ENCODE data around the gene SLIT3. TPM values are rescaled to one million over a fixed set of nuclear protein-coding genes. Genes with fewer than 3 reads are reported as not detected.

Gene SLIT3
- total and polyA plus RNA-seq, 9 of the 15 experiments (the other 6 are each of a cell fraction or from before 2014, with no cell fraction given) = 0.01 to 0.04 TPM; not detected in 7

GRCh38 chr5:169204788-169205400 lies 96.0 kb downstream of the SLIT3 start (continued):
- no peak for TF ChIP-seq KLF10 (CRISPR knock-in tag; IDR thresholded peaks at IDR 0.05)
- TF ChIP-seq, protein P1, sequence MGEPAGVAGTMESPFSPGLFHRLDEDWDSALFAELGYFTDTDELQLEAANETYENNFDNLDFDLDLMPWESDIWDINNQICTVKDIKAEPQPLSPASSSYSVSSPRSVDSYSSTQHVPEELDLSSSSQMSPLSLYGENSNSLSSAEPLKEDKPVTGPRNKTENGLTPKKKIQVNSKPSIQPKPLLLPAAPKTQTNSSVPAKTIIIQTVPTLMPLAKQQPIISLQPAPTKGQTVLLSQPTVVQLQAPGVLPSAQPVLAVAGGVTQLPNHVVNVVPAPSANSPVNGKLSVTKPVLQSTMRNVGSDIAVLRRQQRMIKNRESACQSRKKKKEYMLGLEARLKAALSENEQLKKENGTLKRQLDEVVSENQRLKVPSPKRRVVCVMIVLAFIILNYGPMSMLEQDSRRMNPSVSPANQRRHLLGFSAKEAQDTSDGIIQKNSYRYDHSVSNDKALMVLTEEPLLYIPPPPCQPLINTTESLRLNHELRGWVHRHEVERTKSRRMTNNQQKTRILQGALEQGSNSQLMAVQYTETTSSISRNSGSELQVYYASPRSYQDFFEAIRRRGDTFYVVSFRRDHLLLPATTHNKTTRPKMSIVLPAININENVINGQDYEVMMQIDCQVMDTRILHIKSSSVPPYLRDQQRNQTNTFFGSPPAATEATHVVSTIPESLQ (CRISPR knock-in tag; IDR thresholded peaks at IDR 0.05) = no peak
- TF ChIP-seq ZNF217 (CRISPR knock-in tag; IDR thresholded peaks at IDR 0.05) = no peak
- no peak for TF ChIP-seq FOXA1 (IDR thresholded peaks at IDR 0.05; ENCODE audit: borderline replicate concordance)
- TF ChIP-seq ZNF175 (CRISPR knock-in tag; IDR thresholded peaks at IDR 0.05; ENCODE audit: low read depth) = no peak
- no peak for TF ChIP-seq L3MBTL2 (IDR thresholded peaks at IDR 0.05)
- no peak for TF ChIP-seq SRSF9 (IDR thresholded peaks at IDR 0.05; ENCODE audit: borderline replicate concordance, low read depth, low read length)
- TF ChIP-seq XRCC5 (IDR thresholded peaks at IDR 0.05; ENCODE audit: low read depth, low read length) = no peak
- no peak for TF ChIP-seq MYBL2 (IDR thresholded peaks at IDR 0.05; ENCODE audit: low read depth)
- no peak for TF ChIP-seq MYBL2 (CRISPR knock-in tag; IDR thresholded peaks at IDR 0.05; ENCODE audit: borderline replicate concordance)
- TF ChIP-seq SRSF7 (optimal IDR thresholded peaks at IDR 0.05; ENCODE audit: low read depth, low read length) = no peak
- TF ChIP-seq ZNF507 (tag; conservative IDR thresholded peaks at IDR 0.05) = no peak
- TF ChIP-seq ZBTB34 (CRISPR knock-in tag; IDR thresholded peaks at IDR 0.05) = no peak
